Bronchial epithelial cell (primary cell): Measurements from ENCODE around the gene CHSY1. TPM values are rescaled to one million over a fixed set of nuclear protein-coding genes. Genes with fewer than 3 reads are reported as not detected.
A peak's percentile ranks its signal among the peaks of the same experiment; 100 is the strongest.

Source experiments
- DNase-seq: peaks from one replicate; pipeline ENCODE4 v3.0.0-alpha.2; 2010; ENCODE audit warnings: low read depth
- FAIRE-seq: peaks from 2 replicates; lab custom pipeline; 2011; peaks lifted over from hg19 to GRCh38; lab: Jason Lieb, UNC
- H3K27me3 ChIP-seq: 2 replicates; pipeline ENCODE4 v1.5.1; 2011; ENCODE audit warnings: low read length; ENCODE audit not compliant: control insufficient read depth, insufficient read depth
- H3K36me3 ChIP-seq: 2 replicates; pipeline ENCODE4 v1.5.1; 2011; ENCODE audit warnings: low read length; ENCODE audit not compliant: control insufficient read depth, insufficient read depth
- H3K4me3 ChIP-seq: 2 replicates; pipeline ENCODE4 v1.5.1; 2011; ENCODE audit warnings: mild to moderate bottlenecking, low read depth, low read length, control low read depth
- CTCF ChIP-seq: IDR thresholded peaks from 2 replicates; pipeline ENCODE4 v1.5.1; 2011; ENCODE audit warnings: mild to moderate bottlenecking, moderate library complexity, low read length, control low read depth, inconsistent platforms; ENCODE audit not compliant: insufficient read depth, severe bottlenecking
- total RNA-seq: library from RNA; depleted of rRNA; stranded (reverse); fragments of >200 nt; gene quantifications from 2 replicates; pipeline ENCODE4 v1.2.1, GENCODE V29; 2014

Gene CHSY1
- total RNA-seq, 1 donor from 2014 or later = 21.6 TPM

GRCh38 chr15:101277943-101278564 is 26.2 kb upstream of the CHSY1 start:
- H3K4me3 ChIP-seq = peak overlapping the region; percentile 89
- DNase-seq = no peak
- H3K36me3 ChIP-seq = peaks cover 24% of the 10 kb centered on the region
- no peaks in the 10 kb centered on the region for H3K27me3 ChIP-seq
- FAIRE-seq = no peak
- no peak for TF ChIP-seq CTCF

GRCh38 chr15:101277038-101277822 is 25.4 kb upstream of the CHSY1 start, which contains the start of gene SELENOS:
TSS of gene SELENOS (minus strand) at chr15:101277485. CDS start at chr15:101277417, 68 bp downstream.
- Histone ChIP-seq H3K4me3 (peak within 1 kb of the TSS; percentile 89), H3K27me3 (no peaks in the 10 kb centered on the region), H3K36me3 (peaks cover 25% of the 10 kb centered on the region)
- no peak for TF ChIP-seq CTCF
- no peak for FAIRE-seq
- DNase-seq = peak; percentile 64

GRCh38 chr15:101276501-101277037 is 24.7 kb upstream of the CHSY1 start:
- TF ChIP-seq CTCF = peak; percentile 34
- peak; percentile 31 for DNase-seq
- Histone ChIP-seq H3K4me3 (peak overlapping the region; percentile 89), H3K36me3 (peaks cover 27% of the 10 kb centered on the region), H3K27me3 (no peaks in the 10 kb centered on the region)
- no peak for FAIRE-seq

- Histone ChIP-seq H3K36me3 (peaks cover 27% of the 10 kb centered on the region), H3K4me3 (no peak overlapping the region), H3K27me3 (no peaks in the 10 kb centered on the region)
- FAIRE-seq (no peak), DNase-seq (no peak)
- TF ChIP-seq CTCF = no peak
Observed at GRCh38 chr15:101275018-101275417, 23.2 kb upstream of the CHSY1 start.

GRCh38 chr15:101273534-101273933 is 21.7 kb upstream of the CHSY1 start:
- no peak for DNase-seq
- H3K27me3 ChIP-seq = no peaks in the 10 kb centered on the region
- H3K4me3 ChIP-seq = no peak overlapping the region
- peaks cover 27% of the 10 kb centered on the region for H3K36me3 ChIP-seq
- no peak for TF ChIP-seq CTCF
- FAIRE-seq = no peak
